GM18505 (cell line): ENCODE measurements around the gene LEKR1.
"Not testable (repeated sequence)": the region's sequence is repeated elsewhere in the genome, so short reads cannot be mapped to it uniquely, and the experiment has no call there.

ENCODE experiments used
- ATAC-seq: cut with Tn5 transposase; IDR thresholded peaks from one replicate; pipeline ENCODE4 v1.9.1; 2021; ENCODE audit not compliant: unreplicated experiment
- POLR2A ChIP-seq: IDR thresholded peaks from 4 replicates; pipeline ENCODE4 v1.6.1; 2011; ENCODE audit warnings: borderline replicate concordance; ENCODE audit not compliant: insufficient read depth, insufficient read length; ENCODE audit errors: extremely low read depth

The LEKR1 gene

DNA sequence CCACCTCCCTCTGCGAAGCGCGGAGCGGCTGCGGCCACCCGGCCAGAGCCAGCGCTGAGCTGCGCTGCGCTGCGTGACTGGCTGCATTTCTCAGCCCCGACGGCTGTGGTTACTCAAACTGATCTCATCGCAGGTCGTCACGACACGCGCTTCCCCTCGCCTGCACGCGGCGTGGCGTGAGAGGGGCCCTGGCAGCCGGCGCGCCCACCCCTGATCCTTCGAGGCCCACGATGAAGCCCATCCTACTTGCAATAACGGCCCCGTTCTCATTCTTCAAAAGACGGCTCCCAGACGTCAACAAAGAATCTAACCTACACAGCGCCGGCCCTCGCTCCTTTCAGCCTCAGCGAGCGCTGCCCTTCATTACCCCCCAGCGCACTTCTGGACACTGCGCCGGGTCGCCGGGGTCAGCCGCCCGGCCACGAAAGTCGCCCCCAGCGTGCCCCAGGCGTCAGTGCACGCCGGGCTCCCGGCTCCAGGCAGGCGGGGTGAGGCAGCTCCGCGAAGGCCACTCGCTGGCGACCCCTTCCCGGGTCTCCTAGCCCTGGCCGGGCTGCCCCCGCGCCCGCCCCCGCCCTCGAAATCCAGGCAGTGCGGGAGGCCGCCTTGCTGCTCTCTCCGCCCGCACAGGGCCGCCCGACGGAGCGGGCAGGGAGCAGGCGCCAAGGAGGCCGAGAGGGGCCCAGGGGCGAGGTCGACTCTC, 9.9 kb upstream of the LEKR1 start:
- TF ChIP-seq POLR2A = no peak
- ATAC-seq = peak; percentile 17

DNA sequence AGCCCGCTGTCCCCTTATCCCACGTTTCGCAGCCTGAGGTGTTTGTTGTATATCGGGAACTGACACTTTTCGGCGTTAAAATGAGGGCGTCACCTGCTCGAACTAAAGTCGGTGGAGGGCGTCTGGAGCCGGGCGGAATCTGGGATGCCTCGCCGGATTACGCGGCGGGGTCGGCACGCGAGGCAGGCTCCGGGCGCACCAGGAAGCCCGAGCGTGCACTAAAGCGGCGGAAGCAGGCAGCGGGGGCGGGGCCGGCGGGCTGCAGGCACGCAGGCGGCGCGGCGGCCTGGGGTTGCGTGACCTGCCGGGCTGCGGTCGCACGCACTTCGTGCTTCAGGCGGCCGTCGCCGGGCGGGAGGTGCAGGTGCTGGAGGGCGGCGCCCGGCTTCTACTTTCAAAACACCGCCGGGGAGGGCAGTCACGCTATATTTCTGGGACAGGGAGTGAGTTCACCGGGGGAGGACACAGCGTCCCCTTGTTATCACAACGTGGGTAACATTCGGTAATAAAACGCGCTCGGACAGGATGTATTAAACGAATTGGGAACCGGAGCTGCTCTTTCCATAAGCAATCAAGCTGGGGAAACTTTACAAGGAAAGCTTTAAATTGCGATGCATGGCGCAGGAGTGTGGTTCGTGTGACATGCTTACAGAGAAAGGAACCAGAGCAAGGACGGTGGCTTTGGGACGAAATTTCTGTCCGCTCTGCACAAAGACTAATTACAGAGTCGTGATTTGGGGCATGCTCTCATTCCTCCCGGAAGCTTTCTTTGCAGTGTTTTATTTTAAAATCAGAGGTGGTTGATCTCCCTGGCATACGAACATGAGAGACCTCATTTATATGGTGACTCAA, 9.1 kb upstream of the LEKR1 start:
- peak; percentile 78 for ATAC-seq
- peak; percentile 85 for TF ChIP-seq POLR2A

DNA sequence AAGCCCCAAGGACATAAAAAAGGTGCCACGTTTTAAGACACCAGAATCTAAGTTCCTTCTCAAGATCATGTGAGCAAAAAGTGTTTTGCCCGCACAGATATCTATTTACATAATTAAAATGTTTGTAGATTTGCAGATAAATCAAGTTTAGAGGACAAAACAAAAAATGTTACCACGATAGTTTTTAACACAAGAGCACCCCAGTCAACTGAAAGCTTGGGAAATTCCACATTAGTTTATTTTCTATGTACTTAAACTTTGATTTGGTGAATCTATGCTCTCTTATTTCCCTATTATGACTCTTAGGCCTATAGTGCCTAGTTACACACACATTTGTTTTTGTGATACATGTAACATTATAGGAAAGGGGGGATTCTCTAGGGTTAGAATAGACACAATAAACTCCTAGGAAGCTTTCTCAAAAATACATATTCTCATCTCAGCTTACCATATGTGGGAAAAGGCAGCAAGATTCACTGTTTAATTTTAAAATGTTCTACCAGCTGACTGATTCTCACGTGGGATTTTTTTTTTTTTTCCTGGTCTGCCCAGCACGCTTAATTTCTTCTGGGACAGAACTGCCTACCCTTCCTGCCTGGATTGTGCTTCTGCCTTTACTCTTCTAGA, 8.4 kb upstream of the LEKR1 start:
- no peak for TF ChIP-seq POLR2A
- no peak for ATAC-seq

DNA sequence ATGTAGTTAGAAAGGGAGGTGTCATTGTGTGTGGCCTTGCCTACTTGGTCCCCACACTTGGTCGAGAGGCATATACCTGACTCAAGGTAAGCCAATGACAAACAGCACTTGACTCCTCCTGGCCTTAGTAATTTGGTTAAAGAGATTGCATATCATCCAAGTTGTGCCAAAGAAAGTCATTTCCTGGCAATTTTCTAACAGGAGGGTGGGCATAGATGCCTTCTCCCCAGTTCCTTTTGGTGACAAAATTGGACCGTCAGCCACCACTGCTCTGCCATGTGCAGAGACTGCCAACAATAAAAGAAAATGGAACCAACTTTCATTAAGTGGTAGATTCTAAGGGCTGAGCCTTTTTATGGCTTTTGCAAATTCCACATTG, 7.9 kb upstream of the LEKR1 start:
- no peak for TF ChIP-seq POLR2A
- no peak for ATAC-seq

DNA sequence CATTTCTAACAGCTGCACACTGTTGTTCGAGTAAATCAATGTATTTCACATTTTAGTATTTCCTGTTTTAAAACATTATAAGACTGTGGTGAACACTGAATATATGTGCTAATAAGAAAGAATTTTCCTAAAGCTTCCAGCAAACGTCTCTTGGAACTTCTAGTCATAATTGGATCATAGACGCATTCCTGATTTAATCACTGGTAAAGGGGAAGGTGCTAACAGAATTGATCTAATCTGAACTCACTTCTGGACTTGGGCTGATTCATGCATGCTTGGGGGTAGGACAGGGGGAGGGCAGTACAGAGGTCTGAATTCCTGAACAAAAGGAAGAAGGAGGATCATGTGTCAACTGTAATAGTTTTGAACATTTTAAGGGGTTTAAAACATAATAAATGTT, 7.3 kb upstream of the LEKR1 start:
- no peak for ATAC-seq
- TF ChIP-seq POLR2A = no peak

DNA sequence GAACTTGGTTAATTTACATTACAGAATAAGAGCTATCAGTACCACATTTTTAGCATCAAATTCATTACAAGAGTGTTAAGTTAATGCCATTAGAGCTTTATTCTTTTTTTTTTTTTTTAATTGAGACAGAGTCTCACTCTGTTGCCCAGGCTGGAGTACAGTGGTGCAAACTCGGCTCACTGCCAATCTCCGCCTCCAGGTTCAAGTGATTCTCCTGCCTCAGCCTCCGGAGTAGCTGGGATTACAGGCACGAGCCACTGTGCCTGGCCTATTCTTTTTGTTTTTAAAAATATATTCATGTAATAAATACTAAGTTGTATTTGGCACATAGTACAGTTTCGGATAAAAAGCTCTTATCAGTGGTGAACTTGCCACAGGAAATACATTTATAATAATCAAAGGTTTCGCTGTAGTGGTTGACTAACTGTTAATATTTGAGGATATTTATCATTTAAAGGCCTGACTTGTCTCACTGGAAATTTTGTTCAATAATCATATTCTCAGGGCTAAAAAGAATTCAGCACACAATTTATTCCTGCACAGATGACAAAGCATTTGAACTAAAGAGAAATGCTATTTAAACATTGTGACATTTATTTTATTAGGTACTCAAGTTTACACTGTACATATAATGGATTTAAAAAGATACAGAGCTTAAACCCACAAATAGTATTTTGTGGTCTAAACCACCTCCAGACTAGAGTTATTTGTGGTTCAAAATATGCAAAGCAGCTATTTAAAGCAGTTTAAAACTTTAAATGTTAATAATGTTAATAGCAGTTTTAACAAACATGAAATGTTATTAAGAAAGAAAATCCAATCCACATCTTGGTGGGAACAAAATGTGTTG, 6.1 kb upstream of the LEKR1 start:
- no peak for ATAC-seq
- TF ChIP-seq POLR2A = no peak

DNA sequence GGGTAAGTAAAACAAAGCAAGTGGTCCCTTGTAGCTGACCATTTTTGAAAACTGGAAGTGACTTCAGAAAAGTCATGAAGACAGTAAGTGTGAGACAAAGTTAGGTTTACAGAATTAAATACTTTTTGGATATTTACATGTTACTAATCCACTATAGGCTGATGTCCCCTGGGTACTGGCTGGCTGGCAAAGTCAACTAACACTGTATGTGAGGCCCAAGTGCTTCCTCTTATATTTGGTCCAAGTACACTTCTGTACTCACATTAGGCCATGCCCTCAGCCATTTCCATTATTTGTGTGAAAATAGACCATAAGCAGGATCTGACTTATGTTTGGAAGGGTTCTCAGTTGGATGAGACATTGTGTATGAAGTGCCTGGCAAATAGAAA, 5.5 kb upstream of the LEKR1 start:
- TF ChIP-seq POLR2A = no peak
- no peak for ATAC-seq

DNA sequence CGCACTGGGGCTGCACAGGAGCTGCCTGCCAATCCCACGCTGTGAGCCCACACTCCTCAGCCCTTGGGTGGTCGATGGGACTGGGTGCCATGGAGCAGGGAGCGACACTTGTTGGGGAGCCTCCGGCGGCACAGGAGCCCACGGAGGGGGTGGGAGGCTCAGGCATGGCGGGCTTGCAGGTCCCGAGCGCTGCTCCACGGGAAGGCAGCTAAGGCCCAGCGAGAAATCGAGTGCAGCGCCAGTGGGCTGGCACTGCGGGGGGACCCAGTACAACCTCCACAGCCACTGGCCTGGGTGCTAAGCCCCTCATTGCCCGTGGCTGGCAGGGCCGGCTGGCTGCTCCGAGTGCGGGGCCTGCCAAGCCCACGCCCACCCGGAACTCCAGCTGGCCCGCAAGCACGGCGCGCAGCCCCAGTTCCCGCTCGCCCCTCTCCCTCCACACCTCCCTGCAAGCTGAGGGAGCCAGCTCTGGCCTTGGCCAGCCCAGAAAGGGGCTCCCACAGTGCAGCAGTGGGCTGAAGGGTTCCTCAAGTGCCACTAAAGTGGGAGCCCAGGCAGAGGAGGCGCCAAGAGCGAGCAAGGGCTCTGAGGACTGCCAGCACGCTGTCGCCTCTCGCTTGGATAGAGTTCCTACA, 3.4 kb upstream of the LEKR1 start:
- ATAC-seq = not testable (repeated sequence)

DNA sequence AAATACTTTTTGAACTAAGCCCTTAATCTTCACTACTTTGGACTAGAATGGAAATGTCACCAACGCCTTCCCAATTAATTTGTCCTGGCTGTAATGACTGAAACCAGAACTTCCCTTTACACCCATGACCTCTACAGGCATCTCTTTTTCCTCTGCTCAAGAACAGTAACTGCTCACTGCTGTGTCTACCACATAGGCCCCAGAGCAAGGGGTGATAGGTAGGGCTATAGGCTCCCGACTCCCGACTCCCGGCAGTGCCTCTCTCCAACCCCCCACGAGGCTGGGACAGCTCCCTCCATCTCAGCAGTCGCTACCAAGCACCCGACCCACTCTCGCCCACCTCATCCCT, 384 bp upstream of the LEKR1 start:
- no peak for TF ChIP-seq POLR2A
- ATAC-seq = peak; percentile 45

DNA sequence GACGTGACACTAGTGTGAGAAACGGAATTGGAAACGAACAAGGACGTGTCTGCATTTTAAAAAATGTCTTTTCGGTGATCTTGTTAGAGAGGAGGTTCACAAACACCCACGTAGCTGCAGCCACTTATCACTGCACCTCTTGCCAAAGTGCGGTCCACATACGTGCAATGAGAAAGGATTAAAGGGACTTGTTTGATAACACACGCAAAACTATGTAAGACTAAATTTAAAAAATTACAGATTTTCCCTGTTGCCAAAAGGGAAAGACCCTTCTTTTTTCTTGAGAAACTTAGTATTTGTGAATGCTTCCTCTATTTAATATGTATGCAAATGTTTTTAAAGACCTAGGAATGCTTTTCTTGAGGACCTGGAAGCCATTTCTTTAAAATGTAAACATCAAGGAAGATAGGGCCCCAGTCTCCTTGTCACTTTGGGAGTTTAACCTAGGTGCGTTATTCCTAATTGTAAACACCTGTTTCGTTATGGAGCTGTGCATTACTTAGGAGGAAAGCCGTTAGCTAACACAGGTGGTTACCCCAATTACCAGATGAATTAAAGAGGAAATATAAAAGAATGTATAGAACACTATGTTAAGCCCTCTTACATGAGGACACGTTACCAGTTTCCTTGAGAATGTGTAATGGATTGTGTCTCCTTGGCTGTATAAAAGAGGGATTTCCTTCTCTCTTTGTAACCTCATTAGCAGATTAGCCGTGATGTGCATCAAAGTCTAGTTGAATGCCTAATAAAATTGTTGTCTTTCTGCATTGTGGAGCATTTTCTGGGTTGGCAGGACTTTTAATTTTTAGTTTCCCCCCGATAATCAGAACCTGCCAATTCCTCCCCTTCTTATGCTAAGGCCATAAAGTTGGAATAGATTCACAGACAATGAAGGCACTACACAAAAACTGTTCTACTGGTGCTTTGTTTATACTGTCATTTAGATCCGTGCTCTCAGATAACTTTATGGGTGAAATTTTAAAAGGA, 1.0 kb downstream of the LEKR1 start:
- no peak for TF ChIP-seq POLR2A
- peak; percentile 5 for ATAC-seq

DNA sequence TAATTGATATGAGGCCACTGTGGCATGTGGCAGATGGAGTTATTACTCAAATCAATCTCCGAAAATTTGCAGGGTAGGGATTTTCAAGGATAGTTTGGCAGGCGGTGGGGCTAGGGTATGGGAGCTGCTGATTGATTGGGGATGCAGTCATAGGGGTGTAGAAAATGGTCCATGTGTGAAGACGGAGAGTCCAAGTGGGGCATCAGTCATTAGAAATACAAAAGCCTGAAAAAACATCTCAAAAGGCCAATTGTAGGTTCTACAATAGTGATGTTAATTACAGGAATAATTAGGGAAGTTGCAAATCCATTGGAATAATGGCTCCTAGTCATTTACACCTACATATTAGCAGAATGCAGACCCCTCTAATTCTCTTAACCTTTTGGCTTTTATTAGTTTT, 4.9 kb downstream of the LEKR1 start:
- TF ChIP-seq POLR2A = no peak
- ATAC-seq = no peak

DNA sequence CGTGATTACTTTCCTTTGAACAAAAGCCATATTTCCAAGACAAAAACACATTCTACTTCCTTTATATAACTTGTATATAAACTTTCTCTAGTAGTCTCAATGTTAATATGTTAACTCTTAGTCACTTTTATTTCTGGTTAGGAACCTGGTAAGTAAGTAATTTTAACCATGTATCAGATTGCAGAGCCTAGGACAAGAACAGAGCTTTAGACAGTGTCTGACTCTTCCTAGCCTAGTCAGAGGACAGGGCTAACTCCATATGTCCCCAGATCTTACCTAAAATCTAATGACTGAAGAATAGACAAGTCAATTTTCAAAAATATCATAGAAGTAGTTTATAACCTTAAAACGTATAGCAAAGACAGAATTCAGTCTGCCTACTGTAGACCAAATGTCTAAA, 8.3 kb downstream of the LEKR1 start:
- TF ChIP-seq POLR2A = no peak
- ATAC-seq = no peak

DNA sequence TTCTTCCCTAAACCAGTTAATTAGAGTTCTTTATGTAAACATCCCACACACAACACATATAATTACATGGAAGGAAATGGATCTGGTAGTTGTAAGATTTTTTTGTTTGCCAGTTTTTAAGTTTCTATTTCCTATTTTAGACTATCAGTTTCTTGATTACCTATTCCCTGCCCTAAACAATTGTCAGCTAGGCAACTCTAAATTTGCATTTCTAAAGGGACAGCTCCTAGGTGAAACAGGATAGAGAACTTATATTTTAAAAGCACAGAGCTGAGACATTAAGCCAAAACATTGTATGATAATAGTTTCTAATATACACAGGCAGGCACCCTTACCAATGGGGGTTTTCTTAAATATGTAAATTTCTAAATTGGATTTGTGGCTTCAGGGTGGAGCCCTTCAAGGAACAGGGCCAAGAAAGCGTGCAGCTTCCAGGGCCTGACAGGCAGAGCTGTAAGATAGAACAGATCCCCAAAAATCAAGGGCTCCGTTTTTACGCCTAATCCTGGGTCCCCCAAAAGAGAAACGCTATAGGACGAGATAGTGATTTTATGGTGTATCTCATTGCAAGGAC, 8.9 kb downstream of the LEKR1 start:
- no peak for TF ChIP-seq POLR2A
- no peak for ATAC-seq
